EL (cell line): Measurements from ENCODE around the gene WHAMM.
A peak's percentile ranks its signal among the peaks of the same experiment; 100 is the strongest.
"Not testable (repeated sequence)": the region's sequence is repeated elsewhere in the genome, so short reads cannot be mapped to it uniquely, and the experiment has no call there.

Experiments used
- DNase-seq: peaks from one replicate; pipeline ENCODE4 v3.0.0-alpha.2; 2016

WHAMM gene

GRCh38 chr15:82843566-82843965, 34.1 kb downstream of the WHAMM start:
- DNase-seq: no peak

DNA sequence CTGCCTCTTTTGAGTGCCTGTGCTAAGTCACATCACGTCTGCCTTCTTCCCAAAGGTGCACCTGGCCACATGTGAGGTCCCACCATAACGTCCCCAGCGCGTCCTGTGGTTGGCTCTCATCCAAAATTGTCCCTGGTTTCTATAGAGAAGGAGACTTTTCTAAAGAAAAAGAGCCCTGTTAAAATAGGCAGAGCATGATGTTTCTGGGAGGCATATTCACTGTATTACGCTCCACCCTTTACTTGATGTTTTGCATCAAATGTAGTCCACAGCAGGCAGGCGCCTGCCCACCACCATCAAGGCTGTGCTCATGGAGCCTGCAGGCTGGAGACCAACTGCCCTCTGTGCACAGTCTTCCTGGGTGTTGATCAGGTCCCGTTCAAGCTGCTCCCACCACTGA, 36.3 kb downstream of the WHAMM start:
- DNase-seq: no peak

DNA sequence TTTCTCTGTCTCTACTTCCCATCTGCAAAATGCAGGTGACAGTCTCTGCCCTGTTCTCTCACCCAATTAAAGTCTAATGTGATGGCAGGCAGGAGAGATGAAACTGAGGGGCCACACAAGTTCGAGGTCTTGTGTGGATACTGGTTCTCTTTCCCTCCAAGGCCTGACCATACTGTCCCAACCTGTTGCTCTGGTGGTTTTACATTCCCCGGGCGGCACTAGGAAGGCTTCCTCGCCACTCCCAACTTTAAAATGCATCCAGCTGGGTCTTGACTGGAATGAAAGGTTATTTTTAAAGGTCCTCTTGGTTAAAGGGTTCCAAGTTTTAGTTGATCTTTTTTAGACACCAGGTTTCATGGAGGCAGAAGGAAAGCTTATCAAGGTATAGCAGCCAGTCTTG, 37.2 kb downstream of the WHAMM start:
- no peak for DNase-seq

DNA sequence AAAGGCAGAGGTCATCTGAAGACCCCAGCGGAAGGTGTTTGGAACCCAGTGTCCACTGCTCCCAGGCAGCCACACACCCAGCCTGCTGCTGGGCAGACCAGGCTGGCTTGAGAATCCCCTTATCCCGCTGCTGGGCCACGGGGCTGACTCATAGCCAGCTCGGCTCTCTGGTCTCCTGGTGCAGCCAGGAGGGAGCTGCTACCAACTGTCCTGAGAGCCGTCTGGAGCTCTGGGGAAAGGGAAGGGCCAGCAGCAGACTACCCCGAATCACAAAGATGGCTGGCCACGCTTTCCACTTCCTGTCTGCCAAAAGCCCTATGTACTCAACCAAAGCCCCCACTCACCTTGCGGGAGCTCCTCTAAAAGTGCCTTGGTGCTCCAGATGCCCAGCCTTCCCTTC, 38.3 kb downstream of the WHAMM start:
- DNase-seq: peak; percentile 24

- no peak for DNase-seq
Observed at GRCh38 chr15:82848241-82848993, 39.0 kb downstream of the WHAMM start.

GRCh38 chr15:82849556-82850512, 40.4 kb downstream of the WHAMM start:
- peak; percentile 72 for DNase-seq

DNA sequence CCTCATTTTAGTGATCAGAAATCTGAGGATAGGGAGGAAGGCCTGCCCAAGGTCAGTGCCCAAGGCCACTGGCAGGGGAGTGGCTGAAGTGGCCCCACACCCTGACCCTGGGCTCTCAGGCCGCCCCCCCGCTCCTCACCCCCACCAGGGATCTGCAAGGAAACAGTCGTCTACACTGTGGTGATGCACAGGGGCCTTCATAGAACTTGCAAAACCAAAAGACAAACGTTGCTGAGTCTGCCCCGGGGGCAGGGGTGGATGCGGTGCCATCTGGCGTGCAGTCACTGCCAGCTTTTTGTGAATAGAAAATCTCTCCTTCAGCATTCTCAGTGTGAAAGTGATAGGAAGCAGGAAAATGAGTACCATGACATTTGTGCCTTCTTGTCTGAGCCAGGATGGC, 41.3 kb downstream of the WHAMM start:
- no peak for DNase-seq

GRCh38 chr15:82851306-82851850, 42.0 kb downstream of the WHAMM start:
- DNase-seq: no peak

- no peak for DNase-seq
Observed at GRCh38 chr15:82851981-82852511, 42.6 kb downstream of the WHAMM start.

GRCh38 chr15:82852941-82853561, 43.6 kb downstream of the WHAMM start:
- DNase-seq: no peak

- no peak for DNase-seq
Observed at GRCh38 chr15:82854554-82854953, 45.1 kb downstream of the WHAMM start.

DNA sequence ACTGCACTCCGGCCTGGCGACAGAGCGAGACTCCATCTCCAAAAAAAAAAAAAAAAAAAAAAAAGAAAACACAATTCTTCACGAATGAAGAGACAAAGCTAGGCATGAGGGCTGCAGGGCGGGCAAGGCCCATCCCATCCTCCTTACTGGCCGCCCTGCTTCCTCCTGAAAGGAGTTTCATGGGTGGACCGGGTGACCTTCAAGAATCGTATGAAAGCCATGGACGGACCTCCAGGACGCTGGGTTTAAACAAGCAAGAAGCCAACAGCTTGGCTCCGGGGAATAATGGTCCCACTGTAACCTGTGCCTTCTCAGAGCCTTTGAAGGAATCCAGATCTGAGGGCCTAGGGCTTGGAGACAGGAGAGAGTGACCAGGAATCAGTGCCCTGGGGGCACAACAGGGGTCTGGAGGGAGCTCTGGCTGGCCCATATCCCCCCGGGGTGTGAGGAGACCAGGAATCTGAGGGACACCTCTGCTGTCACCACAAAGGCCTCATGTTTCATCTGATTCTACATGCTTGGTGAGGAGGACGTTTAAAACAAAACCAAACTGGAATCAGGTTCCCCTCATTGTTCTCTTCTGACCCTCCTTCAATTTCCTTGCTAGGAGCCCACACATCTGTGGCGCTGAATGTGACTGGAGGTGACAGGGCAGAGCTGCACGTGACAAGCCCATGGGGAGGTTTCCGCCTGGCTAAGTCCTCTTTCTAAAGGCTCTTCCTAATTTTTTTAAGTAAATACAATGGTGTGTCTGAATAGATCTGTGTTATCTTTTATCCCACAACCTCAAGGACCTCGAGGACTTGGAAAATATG, 46.1 kb downstream of the WHAMM start:
- DNase-seq: no peak

- DNase-seq: no peak
Observed at GRCh38 chr15:82856397-82857170, 47.2 kb downstream of the WHAMM start.

DNA sequence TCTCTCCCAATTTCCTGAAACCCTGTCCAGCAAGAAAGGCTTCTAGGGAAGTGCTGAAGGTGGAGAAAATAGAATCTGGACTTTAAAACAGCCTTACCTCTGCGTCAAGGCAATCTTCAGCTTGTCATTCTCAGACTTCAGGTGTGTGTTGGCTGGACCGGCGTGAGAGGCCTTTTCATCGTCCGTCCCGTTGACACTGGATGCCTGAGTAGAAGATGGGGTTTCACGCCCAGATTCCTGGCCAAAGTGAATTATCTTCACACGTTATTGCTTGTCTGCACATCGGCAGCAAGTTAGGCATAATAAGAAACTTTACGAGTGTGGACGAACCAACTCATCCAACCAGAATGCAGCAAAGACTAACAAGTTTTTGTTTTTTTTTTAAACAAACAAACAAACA, 49.5 kb downstream of the WHAMM start:
- DNase-seq: no peak

DNA sequence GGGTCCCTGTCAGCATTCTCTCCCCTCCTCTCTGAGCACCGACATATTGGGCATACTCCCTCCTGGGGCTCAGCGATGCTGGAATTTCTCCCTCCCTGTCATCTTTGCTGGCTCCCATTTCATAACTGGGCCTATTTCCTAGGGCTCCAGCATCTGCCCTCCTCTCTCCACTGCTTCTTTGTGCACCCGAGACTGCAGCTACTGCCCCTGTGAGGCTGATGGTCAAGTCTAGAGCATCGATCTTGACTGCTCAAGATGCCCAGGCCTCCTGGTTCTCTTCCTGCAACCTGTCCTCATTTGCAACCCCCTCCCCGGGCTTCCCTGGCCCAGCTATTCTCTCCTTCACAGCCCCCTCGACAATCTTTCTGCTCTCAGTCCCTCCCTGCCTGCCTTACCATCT, 53.5 kb downstream of the WHAMM start:
- DNase-seq: no peak

DNA sequence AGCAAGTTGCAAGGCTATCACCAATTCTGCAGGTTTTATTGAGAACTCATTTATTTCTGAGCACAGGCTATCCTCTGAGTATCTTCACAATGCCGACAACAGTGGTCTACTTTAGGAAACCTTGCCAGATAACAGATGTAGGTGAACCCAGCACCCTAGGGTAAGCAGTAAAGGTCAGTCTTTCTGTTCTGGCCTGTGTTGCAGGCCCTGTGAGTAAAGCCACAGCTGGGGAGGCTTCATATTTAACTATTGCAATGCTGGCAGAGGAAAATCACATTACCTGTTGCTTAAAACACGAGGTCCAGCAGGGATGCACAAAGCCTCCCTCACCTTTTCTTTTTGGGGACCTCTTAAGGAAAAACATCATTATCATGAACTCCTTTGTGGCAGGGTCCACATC, 55.5 kb downstream of the WHAMM start:
- no peak for DNase-seq

GRCh38 chr15:82865581-82865980, 56.2 kb downstream of the WHAMM start:
- DNase-seq: not testable (repeated sequence)

DNA sequence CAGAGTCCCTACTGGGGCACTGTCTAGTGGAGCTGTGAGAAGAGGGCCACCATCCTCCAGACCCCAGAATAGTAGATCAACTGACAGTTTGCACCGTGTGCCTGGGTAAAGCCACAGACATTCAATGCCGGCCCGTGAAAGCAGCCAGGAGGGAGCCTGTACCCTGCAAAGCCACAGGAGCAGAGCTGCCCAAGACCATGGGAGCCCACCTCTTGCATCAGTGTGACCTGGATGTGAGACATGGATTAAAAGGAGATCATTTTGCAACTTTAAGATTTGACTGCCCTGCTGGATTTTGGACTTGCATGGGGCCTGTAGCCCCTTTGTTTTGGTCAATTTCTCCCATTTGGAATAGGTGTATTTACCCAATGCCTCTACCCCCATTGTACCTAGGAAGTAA, 56.6 kb downstream of the WHAMM start:
- not testable (repeated sequence) for DNase-seq

- DNase-seq: no peak
Observed at GRCh38 chr15:82870727-82871320, 61.4 kb downstream of the WHAMM start.

GRCh38 chr15:82871358-82871757, 61.9 kb downstream of the WHAMM start:
- no peak for DNase-seq
